ENCODE results near the gene CCDC152. TPM values are rescaled to one million over a fixed set of nuclear protein-coding genes. Genes with fewer than 3 reads are reported as not detected.

Gene CCDC152
- total RNA-seq, 1 donor = 0.36 TPM

GRCh38 chr5:42784132-42784531 lies 27.5 kb downstream of the CCDC152 start:
- no peak for TF ChIP-seq CTCF (IDR thresholded peaks at IDR 0.05; ENCODE audit: extremely low read depth, low read depth, low read length)
- H3K4me1 ChIP-seq (ENCODE audit: insufficient read depth, low read length) = no peaks in the 10 kb centered on the region
- H4K20me1 ChIP-seq (ENCODE audit: insufficient read depth, low read length) = no peaks in the 10 kb centered on the region
- no peak overlapping the region for H3K27ac ChIP-seq (ENCODE audit: low read depth, low read length)
- H3K27me3 ChIP-seq (ENCODE audit: insufficient read depth, low read length) = no peaks in the 10 kb centered on the region
- no peak for DNase-seq (ENCODE audit: insufficient read length, low spot score, missing footprints)
- H3K9me3 ChIP-seq (ENCODE audit: low read depth, low read length) = no peaks in the 10 kb centered on the region
- no peaks in the 10 kb centered on the region for H3K36me3 ChIP-seq (ENCODE audit: insufficient read depth, low read length)
- H2AFZ ChIP-seq (ENCODE audit: low read length) = no peak overlapping the region
- no peak overlapping the region for H3K4me3 ChIP-seq (ENCODE audit: insufficient read depth, low read length)
- H3K4me2 ChIP-seq (ENCODE audit: insufficient read depth, low read length) = no peak overlapping the region
- no peaks in the 10 kb centered on the region for H3K79me2 ChIP-seq (ENCODE audit: insufficient read depth, low read length)

DNA sequence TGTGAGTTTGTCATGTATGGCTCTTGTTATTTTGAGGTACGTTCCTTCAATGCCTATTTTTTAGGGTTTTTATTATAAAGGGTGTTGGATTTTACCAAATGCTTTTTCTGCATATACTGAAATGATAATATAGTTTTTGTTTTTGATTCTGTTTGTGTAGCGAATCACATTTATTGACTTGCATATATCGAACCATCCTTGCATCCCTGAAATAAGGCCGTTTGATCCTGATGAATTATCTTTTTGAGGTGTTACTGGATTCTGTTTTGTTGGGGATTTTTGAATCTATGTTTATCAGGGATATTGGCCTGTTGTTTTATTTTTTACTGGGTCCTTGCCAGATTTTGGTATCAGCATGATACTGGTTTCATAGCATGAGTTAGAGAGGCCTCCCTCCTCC lies 29.1 kb downstream of the CCDC152 start:
- no peak for TF ChIP-seq CTCF (IDR thresholded peaks at IDR 0.05; ENCODE audit: extremely low read depth, low read depth, low read length)
- no peaks in the 10 kb centered on the region for H3K27me3 ChIP-seq (ENCODE audit: insufficient read depth, low read length)
- no peak overlapping the region for H3K4me3 ChIP-seq (ENCODE audit: insufficient read depth, low read length)
- no peaks in the 10 kb centered on the region for H3K79me2 ChIP-seq (ENCODE audit: insufficient read depth, low read length)
- no peak overlapping the region for H3K27ac ChIP-seq (ENCODE audit: low read depth, low read length)
- no peak overlapping the region for H3K4me2 ChIP-seq (ENCODE audit: insufficient read depth, low read length)
- H2AFZ ChIP-seq (ENCODE audit: low read length) = no peak overlapping the region
- no peaks in the 10 kb centered on the region for H3K4me1 ChIP-seq (ENCODE audit: insufficient read depth, low read length)
- DNase-seq (ENCODE audit: insufficient read length, low spot score, missing footprints) = no peak
- H3K9me3 ChIP-seq (ENCODE audit: low read depth, low read length) = no peaks in the 10 kb centered on the region
- H4K20me1 ChIP-seq (ENCODE audit: insufficient read depth, low read length) = no peaks in the 10 kb centered on the region
- no peaks in the 10 kb centered on the region for H3K36me3 ChIP-seq (ENCODE audit: insufficient read depth, low read length)

DNA sequence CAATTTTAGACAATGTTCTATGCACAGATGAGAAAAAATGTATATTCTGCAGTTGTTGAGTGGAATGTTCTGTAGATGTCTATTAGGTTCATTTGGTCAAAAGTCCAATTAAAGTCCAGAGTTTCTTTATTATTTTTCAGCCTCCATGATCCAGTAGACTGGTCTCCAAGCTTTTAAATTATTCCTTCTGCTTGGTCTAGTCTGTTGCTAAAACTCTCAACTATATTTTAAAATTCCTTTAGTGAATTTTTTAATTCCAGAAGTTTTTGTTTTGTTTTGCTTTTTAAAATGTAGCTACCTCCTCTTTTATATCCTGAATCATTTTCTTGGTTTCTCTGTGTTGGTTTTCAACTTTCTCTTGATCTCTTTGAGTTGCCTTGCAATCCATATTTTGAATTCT lies 30.5 kb downstream of the CCDC152 start:
- H3K27me3 ChIP-seq (ENCODE audit: insufficient read depth, low read length) = no peaks in the 10 kb centered on the region
- H3K36me3 ChIP-seq (ENCODE audit: insufficient read depth, low read length) = no peaks in the 10 kb centered on the region
- no peak overlapping the region for H2AFZ ChIP-seq (ENCODE audit: low read length)
- no peak overlapping the region for H3K4me3 ChIP-seq (ENCODE audit: insufficient read depth, low read length)
- no peaks in the 10 kb centered on the region for H3K9me3 ChIP-seq (ENCODE audit: low read depth, low read length)
- no peaks in the 10 kb centered on the region for H4K20me1 ChIP-seq (ENCODE audit: insufficient read depth, low read length)
- no peaks in the 10 kb centered on the region for H3K4me1 ChIP-seq (ENCODE audit: insufficient read depth, low read length)
- TF ChIP-seq CTCF (IDR thresholded peaks at IDR 0.05; ENCODE audit: extremely low read depth, low read depth, low read length) = no peak
- no peaks in the 10 kb centered on the region for H3K79me2 ChIP-seq (ENCODE audit: insufficient read depth, low read length)
- H3K4me2 ChIP-seq (ENCODE audit: insufficient read depth, low read length) = no peak overlapping the region
- H3K27ac ChIP-seq (ENCODE audit: low read depth, low read length) = no peak overlapping the region
- DNase-seq (ENCODE audit: insufficient read length, low spot score, missing footprints) = no peak

DNA sequence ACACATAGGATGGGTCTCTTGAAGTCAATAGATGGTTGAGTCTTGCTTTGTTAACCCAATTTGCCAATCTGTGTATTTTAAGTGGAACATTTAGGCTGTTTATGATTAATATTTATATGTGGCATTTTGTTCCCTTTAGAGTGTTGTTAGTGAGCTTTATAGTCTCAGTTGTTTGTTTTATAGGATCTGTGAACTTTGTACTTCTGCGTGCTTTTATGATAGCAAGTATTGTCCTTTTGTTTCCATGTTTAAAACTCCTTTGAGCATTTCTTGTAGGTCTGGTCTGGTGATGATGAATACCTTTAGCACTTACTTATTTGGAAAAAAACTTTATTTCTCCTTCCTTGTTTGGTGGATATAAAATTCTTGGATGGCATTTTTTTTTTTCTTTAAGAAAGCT lies 31.2 kb downstream of the CCDC152 start:
- Histone ChIP-seq H4K20me1 (ENCODE audit: insufficient read depth, low read length) (no peaks in the 10 kb centered on the region), H3K27ac (ENCODE audit: low read depth, low read length) (no peak overlapping the region), H3K36me3 (ENCODE audit: insufficient read depth, low read length) (no peaks in the 10 kb centered on the region), H2AFZ (ENCODE audit: low read length) (no peak overlapping the region), H3K4me3 (ENCODE audit: insufficient read depth, low read length) (no peak overlapping the region), H3K4me2 (ENCODE audit: insufficient read depth, low read length) (no peak overlapping the region), H3K27me3 (ENCODE audit: insufficient read depth, low read length) (no peaks in the 10 kb centered on the region), H3K79me2 (ENCODE audit: insufficient read depth, low read length) (no peaks in the 10 kb centered on the region), H3K9me3 (ENCODE audit: low read depth, low read length) (no peaks in the 10 kb centered on the region), H3K4me1 (ENCODE audit: insufficient read depth, low read length) (no peaks in the 10 kb centered on the region)
- TF ChIP-seq CTCF (IDR thresholded peaks at IDR 0.05; ENCODE audit: extremely low read depth, low read depth, low read length) = no peak
- no peak for DNase-seq (ENCODE audit: insufficient read length, low spot score, missing footprints)
